Hematopoietic multipotent progenitor cell treated with erythropoietin and hydrocortisone succinate and interleukin-3 and kit ligand, for 8 days (in vitro differentiated cells): ENCODE measurements around the gene G2E3.
"Not testable (repeated sequence)": the region's sequence is repeated elsewhere in the genome, so short reads cannot be mapped to it uniquely, and the experiment has no call there.

Experiments used
- DNase-seq: peaks from one replicate; pipeline ENCODE4 v3.0.0-alpha.2; 2015

G2E3 gene

GRCh38 chr14:30607156-30607780 lies 48.3 kb downstream of the G2E3 start:
- DNase-seq = no peak

DNA sequence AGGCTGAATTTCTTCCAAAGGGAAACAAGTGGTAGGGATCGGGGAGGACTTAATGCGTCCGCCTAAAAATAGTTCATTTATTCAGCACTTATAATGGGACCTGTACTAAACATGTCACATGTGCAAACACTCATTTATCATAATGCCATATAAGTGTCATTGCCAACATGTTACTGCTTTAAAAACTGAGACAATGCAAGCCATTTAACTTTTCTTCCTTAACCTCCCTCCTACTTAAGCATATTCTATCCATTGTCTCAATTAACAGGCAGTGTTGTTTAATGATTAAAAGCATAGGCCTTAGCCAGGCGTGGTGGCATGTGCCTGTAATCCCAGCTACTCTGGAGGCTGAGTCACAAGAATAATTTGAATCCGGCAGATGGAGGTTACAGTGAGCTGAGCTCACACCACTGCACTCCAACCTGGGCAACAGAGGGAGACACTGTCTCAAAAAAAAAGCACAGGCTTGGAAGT lies 49.6 kb downstream of the G2E3 start:
- DNase-seq = no peak

GRCh38 chr14:30610787-30611343 lies 51.9 kb downstream of the G2E3 start:
- peak; percentile 79 for DNase-seq

DNA sequence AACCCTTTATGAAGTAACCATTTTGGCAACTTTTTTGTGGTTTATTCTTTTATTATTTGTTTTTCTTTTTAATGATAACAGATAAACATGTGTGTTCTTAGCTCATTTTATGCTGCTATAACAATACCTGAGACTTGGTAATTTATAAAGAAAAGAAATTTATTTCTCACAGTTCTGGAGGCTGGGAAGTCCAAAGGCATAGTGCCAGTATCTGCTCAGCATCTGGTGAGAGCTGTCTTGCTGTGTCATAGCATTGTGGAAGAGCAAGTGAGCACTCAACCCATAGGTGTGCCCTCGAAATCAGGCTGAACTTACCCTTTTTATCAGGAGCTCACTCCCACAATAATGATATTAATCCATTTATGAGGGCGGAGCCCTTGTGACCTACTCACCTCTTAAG lies 55.2 kb downstream of the G2E3 start:
- DNase-seq = peak; percentile 24

GRCh38 chr14:30620178-30620577 lies 61.2 kb downstream of the G2E3 start:
- peak; percentile 36 for DNase-seq

DNA sequence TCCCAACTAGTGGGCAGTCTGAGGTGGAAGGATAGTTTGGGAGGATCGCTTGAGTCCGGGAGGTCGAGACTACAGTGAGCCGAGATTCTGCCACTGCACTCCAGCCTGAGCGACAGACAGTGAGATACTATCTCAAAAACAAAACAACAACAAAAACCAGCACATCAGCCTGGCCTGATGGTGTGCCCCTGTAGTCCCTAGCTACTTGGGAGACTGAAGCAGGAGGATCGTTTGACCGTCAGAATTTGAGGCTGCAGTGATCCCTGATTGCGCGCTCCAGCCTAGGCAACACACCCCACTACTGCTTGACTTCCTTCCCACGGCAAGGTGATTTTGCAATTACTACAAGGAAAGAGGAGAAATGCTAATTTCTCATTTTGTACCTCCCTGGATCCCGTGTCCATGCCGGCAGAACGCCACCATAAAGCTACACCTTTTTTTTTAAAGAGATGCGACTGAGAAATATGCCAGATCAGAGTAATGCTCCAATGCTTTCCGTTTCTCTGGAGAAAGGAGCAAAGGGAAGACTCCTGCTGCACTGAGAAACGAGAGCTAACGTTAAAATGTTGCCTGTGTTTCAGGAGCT lies 62.5 kb downstream of the G2E3 start:
- DNase-seq = no peak

DNA sequence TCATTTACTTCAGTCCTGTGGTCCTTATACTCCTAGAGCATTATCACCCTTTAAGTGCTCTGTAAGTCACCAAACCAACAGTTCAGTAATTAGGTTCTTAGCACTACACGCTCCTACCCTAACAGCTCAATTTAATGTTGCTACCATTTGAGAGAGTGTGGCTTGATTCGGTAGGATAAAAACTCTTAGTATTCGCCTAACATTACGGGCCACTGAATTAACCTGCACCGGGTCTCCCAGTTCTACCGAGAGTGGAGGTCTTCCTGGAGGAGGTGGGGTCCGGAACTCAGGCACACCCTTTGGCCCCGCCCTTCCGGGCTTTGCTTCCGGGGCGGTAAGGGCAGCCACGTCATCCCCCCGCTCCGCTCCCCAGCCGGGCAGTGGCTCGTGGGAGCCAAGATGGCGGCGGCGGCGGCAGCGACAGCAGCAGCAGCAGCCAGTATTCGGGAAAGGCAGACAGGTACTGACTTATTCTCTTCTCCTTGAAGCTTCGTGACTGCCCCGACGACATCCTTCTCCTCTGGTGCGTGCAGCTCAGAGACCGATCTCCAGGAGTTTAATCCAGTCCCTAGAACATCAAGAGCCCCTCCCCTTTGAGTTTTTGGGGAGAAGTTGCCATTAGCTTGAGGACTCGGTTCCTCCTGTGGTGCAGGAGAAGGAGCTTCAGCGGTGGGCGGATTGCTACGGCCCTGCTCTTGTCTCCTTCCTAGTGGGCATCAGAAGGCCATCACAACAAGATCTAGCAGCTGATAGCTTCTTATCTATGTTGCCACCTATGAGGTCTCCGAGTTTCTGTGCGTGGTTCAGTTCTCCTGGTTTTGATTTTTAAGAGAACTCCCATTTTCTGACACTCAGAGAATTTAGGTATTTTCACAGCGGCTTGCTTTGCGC lies 63.2 kb downstream of the G2E3 start, which contains the start of gene SCFD1:
Gene SCFD1, plus strand, starts transcription at position 380 of the 891 bp plus-strand sequence. Its CDS starts 20 bp downstream, at position 400.
- peak; percentile 93 for DNase-seq

DNA sequence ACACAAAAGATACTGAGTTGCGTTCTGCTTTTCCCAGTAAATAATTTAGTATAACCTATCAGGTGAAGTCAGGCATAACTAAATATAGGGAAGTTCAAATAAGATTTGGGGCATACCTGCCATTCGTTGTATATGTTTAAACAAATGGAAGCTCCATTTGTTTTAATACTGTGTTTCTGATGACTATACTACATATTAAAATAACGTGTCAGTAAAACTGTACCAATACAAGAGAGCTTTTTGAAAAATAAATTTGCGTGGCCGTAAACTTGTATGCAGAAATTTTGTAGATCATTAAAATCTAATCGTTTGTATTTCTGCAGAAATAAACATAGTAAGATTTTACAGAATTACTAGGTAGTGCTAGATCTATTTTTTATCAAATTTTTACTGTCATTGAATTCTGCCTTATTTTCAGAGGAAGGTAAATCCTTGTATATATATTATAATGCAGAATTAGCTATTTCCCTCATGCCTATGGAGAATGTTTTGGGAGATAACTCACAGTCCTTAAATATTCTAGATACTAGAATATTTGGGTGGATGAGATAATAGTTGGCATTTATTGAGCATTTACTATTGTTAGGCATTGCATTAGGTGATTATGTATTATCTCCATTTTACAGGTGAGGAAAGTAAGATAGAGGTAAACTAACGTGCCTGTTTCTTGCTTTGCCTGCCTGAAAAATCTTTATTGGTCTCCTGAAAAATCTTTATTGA lies 64.6 kb downstream of the G2E3 start:
- no peak for DNase-seq

DNA sequence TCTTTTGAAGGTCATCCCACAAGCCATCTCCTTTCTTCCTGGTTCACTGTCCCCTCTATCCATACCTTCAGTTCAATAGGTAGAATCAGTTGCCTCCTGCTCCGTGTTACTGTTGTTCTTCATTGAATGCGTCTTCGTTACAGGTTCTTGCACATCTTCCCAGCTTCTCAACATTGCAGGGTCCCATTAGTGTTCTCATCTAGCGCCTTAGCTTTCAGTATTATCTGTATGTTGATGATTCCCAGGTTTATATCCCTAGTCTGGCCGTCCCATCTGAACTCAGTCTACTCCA lies 65.1 kb downstream of the G2E3 start:
- no peak for DNase-seq

GRCh38 chr14:30625533-30625932 lies 66.6 kb downstream of the G2E3 start:
- no peak for DNase-seq

GRCh38 chr14:30629432-30629831 lies 70.5 kb downstream of the G2E3 start:
- not testable (repeated sequence) for DNase-seq

GRCh38 chr14:30630248-30630647 lies 71.3 kb downstream of the G2E3 start:
- DNase-seq = no peak

DNA sequence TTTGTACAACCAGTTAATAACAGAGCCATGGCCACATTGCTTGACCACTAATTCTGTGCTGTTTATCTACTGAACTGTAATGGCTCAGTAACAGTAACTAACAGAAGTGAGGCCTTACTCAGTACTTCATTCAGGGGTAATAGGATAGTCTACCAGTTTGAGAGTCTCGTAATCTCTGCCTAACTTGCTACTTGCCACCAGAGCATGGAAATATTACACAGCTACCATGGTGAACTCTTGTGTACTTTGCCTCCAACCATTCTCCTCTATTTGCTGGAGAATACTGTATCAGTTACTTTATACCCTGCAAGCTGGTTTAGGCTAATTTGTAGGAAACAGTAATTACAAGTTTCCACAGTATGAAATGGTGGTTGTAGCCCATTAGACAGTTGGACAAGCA lies 73.8 kb downstream of the G2E3 start:
- no peak for DNase-seq

- DNase-seq = no peak
Observed at GRCh38 chr14:30638926-30639325, 80.0 kb downstream of the G2E3 start.

GRCh38 chr14:30641207-30641606 lies 82.2 kb downstream of the G2E3 start:
- DNase-seq = no peak

- not testable (repeated sequence) for DNase-seq
Observed at GRCh38 chr14:30644462-30644861, 85.5 kb downstream of the G2E3 start.

DNA sequence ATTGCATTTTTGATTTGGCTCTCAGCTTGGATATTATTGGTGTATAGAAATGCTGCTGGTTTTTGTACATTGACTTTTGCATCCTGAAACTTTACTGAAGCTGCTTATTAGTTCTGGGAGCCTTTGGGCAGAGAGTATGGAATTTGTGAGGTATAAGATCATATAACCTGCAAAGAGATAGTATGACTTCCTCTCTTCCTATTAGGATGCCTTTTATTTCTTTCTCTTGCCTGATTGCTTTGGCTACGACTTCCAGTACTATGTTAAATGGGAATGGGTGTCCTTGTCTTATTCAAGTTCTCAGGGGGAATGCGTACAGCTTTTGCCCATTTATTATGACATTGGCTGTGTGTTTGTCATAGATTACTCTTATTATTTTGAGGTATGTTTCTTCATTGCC lies 86.6 kb downstream of the G2E3 start:
- DNase-seq = no peak

DNA sequence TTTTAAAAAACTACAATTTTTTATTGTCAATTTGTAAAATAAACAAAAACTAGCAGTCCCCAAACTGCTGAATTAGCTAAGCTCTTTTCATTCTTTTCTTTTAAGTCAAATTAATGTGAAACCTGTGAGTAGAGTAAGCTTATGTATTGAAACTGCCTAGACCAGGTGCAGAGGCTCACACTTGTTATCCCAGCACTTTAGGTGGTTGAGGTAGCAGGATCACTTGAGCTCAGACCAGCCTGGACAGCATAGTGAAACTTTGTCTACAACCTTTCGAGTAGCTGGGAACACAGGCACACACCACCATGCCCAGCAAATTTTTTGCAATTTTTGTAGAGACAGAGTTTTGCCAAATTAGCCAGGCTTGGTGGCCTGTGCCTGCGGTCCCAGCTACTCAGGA lies 89.5 kb downstream of the G2E3 start:
- DNase-seq = no peak

- peak; percentile 81 for DNase-seq
Observed at GRCh38 chr14:30651937-30652336, 93.0 kb downstream of the G2E3 start.

GRCh38 chr14:30655124-30655523 lies 96.2 kb downstream of the G2E3 start:
- no peak for DNase-seq

DNA sequence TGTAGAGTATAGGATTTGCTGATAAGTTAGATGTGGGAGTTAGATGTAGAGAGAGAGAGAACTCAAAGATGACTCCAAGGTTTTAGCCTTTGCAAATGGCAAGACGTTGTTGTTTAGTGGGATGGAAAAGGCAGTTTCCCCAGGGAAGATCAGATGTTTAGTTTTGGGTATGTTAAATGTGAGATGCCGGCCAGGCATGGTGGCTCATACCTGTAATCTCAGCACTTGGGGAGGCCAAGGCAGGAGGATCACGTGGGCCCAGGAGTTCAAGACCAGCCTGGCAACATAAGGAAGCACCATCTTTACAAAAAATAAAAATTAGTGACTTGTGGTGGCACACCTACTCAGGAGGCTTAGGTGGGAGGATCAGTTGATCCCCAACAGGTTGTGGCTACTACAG lies 96.7 kb downstream of the G2E3 start:
- no peak for DNase-seq

- peak; percentile 59 for DNase-seq
Observed at GRCh38 chr14:30656190-30656632, 97.3 kb downstream of the G2E3 start.

DNA sequence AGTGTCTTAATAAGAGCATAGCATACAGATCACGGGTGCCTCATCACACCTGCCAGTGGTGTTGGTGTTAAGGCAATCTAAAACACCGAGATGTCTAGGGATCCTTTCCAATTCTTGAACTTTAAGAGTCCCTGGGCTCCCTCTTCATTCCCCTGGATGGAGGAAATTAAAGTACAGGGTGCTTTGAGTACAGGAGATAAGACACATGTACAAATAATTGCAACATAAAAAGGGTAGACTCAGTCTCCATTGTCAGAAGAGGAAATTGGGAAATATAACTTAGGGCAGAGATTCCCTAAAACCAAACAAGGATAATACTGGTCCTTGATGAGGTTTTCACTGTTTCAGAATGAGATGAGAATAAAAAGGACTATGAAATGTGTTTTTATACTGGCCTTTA lies 98.1 kb downstream of the G2E3 start:
- no peak for DNase-seq
